GOT3 (cell line): ENCODE measurements around the gene THADA.

ENCODE experiments used
- DNase-seq: peaks from one replicate; lab custom pipeline; 2025; ENCODE audit warnings: mixed read lengths; lab: John Stamatoyannopoulos, UW

THADA gene

DNA sequence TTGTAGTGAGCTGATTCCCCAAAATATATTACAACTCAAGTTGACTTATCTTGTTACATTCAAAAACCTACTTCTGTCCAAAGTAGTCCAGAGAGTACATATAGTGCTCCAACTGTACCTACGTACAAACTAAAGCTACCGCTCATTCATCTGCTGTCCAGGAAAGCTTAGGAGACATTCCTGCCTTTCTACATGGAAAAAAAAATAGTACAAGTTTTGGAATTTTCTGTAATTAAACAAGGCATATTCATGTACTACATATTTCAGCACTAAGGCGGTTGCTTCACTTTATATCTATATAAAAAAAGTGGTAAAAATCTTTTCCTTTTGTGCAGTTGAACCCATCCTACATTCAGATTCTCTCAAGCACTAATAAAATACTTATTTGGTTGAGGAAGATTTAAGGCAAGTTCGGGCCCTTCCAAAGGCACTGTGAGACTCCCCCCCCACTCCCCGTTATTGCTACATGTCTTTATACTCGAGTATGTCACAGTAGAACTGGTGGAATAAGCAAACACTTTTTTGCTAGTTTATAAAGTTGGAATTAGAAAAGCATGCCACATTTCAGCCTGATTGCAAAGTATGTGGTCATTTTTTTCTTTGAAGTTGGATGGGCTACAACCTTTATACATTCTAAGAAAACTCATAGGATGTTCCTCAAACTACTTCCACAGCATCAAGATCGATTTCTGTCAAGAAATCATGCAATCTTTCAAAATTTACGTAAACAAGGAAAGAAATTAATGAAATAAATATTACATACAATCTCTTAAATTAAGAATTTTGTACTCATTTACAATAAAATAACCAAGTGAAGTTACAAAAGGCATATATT, 373.1 kb downstream of the THADA start:
- no peak for DNase-seq

DNA sequence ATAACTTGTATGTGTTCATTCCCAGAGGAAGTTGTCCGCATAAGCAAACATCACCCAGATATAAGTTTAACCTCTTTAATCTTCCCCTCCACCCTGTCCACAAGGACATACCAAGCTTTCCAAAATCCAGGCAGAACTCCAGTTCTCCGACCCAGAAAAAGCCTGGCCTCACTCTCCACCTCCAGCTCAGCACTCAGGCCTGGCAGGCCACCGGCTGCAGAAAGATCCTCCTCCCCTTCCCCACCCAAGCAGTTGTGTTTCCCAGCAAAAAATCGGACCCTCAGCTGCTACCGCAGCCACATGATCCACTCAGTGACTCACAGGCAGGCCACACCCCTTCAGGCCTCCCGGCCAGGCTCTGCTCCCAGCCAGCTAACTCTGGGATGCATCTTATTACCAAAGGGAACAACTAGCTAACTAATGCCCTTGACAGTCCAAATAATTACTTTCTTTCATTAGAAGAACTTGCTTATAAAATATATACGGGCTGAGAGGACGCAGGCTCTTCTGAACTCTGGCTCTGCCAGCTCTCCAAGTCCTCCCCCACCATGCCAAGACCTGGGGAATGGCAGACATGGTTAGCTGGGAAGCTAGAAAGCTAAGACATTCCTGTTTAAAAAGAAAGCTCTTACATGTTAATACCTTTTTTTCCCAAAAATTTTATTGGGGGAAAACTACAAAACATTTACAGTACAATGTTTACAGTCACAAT, 373.9 kb downstream of the THADA start:
- peak; percentile 46 for DNase-seq

DNA sequence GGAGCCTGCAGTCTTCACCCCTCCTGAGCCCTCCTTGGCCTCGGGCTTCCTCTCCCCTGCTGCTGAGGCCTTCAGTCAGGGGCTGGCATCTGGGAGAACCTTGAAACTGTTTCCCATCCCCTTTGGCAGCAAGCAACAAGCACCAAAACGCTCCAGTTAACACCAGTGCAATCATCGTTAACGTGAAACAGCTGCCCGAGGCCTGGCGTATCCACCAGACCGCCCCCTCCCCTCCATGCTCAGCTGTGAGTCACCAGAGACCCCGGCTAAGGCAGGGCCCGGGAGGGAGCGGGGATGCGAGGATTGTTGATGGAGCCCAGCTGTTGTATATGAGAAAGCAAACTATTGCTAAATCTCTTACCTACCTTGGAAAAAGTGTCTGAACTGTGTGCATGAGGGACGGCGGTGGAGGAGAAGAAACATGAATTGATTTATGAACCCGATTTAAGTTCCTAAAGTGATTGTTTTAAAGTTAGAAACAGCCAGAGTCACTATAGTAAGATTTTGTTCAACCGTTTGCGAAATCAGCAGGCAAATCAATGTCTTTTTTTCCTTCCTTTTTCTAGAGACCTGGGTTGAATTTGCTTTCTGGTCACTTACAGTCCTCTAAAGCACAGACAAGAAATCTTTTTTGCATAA, 374.6 kb downstream of the THADA start:
- DNase-seq: no peak

DNA sequence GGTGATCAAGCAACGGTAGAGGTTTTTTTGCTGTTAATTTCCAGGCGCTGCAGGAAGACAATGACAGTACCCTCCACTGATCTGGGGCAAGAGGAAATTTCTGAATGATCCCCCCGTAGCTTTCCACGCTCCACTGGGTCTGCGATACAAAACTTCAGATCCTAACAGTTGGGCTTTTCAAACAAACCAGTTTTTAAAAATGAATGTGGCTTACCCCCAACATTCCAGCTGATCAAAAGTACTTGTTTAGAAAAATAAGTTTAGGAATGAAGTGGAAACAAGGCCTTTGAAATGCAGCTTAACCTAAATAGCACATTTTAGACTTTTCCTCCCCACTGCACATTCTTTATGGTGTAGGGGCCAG, 375.1 kb downstream of the THADA start:
- no peak for DNase-seq

DNA sequence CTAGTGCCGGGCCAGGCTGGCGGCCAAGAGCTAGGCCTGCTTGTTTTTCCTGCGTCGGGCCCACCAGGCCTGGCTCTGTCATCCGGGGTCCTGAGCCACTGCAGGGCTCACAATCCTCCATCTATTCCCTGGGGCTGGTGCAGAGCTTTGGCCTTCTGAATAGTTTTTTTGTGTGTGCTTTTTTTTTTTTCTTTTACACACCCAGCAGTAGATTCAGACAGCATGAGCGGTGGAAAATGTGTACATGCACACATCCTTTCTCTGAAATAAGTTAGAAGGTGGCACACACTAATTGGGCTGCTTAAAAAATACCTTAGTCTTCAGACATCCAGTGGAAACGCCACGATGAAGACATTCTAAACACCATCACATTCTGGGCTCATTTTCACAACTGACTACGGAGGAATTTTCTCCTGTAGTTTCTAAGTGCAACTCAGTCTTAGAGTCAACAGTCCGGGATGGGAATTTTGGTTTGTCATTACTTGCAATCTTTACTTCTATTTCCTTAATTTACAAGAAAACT, 375.5 kb downstream of the THADA start:
- no peak for DNase-seq

DNA sequence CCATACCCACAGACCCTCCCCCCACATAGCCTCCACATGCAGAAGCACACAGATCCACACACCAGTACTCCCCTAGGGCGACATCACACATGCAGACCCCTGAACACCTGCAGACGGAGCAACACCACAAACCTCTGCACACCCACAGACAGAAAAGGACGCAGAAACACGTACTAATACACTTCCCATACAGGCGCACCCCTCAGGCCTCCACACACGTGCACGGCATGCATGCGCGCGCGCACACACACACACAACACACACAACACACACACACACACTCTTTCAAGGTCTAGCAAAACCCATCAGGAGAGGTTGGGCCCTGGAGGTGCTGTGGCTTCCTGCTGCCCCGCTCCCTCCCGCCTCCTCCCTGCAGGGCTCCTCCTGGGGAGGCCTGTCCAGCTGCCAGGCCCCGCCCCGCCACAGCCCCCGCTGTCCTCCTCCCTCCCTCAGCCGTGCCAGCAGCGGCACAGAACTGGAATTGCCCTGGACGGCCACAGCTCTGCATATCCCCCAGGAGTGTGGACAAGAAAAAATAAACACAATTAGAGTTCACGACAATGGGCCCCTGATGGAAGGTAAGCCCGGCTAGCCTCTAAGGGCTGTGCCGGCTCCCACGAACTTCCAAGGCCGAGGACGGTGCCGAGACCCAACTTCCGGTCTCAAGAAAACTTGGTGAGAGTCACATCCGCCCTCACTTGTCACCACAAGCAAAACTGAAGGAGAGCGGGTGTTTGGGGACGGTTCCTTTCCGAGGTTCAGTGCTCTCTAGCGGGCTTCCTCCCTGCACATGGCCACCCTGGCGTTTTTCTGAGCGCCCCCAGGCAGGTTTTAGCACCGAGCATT, 376.2 kb downstream of the THADA start:
- DNase-seq: peak; percentile 39

DNA sequence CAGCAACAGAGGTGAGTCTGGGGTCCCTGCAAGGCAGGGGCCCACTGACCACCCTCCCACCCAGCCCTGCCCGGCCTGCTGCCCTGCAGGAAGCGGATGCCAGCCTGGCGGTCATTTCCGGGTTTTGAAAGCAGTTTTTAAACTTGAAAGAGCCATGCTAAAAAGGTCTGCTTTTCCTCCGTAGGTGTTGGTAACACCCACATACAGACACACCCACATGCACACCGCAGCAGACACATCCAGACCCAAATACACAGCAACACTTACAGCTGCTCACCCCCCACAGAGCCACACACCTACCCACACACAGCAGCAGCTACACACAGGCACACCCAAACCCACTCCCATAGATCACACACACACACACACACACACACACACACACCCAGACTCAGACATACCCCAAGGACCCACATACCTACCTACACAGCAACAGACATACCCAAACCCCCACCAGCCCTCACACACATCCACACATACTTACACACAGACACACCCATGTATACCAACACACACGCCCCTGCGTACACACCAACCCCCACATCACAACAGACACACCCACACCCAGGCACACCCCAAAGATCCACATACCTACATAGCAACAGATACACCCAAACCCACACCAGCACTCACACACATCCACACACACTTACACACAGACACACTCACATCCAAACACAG, 377.0 kb downstream of the THADA start:
- DNase-seq: no peak

DNA sequence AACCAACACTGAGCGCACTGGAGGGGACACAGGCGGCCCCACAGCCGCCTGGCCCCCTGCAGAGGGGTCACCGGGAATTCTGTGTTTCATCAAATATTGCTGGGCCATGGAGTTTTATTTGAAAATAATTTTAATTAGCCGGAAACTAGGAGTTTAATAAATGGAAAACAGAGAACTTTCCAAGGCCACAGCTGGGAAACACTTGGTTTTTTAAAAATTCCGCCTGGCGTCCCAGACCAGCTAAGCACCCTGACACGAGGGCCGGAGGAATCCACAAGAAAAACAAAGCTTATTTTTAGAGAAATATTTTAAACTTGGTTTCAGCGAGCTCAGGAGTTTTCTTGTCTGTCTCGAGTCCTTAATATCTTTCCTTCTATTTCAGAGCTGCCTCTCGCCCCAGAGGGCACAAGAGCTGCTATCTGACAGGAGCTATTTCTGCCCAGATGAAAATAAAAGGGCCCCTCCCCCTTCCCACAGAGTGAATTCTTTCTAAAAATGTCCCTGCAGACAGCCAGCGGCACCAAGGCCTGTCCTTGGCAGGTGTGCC, 377.6 kb downstream of the THADA start:
- no peak for DNase-seq

DNA sequence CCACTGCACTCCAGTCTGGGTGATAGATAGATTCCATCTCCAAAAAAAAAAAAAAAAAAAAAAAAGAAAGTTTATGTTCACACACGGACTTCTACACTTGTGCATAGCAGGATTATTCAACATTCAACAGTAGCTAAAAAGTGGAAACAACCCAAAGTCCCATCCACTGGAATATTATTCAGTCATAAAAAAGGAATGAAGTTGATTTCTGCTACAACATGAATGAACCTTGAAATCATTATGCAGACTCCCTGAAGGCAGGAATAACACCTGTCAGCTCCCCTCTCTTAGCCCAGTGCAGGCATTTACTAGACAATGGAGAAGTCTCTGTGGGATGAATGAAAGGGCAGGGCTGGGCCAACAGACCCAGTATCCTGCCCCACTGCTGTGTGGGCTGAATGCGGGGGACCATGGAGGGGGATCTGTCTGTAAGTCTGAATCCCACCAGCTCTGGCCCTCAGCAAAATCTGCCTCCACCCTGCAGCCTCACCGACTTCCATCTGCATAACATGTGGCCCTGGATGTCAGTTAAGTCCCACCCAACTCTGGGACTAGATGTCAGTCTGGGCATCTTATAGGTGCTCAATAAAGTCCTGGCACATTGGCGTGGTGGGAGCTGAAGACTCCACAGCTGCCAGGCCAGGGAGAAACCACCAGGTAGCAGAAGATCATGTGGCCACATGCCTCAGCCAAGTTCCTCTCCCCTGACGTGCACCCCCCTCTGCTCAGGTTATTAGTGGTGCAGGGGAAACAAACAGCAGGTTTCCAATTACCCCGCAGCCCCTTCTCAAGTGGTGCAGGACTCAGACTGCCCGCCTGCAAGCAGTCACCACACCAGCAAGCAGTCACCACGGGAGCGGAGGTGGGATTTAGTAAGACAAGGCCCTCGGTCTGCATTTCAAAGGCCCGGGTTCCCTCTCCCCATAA, 378.3 kb downstream of the THADA start:
- DNase-seq: no peak

DNA sequence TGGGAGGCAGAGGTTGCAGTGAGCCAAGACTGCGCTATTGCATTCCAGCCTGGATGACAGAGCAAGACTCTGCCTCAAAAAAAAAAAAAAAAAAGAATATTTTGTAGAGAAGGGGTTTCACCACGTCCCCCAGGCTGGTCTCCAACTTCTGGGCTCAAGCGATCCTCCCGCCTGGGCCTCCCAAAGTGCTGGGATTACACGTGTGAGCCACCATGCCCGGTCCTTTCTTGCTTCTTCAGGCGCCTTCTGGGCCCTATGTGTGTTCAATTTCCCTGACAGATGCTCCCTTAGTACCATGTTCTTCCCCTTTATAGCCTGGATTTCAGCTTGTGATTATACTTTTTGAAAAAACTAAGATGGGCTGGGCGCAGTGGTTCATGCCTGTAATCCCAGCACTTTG, 379.2 kb downstream of the THADA start:
- DNase-seq: no peak

DNA sequence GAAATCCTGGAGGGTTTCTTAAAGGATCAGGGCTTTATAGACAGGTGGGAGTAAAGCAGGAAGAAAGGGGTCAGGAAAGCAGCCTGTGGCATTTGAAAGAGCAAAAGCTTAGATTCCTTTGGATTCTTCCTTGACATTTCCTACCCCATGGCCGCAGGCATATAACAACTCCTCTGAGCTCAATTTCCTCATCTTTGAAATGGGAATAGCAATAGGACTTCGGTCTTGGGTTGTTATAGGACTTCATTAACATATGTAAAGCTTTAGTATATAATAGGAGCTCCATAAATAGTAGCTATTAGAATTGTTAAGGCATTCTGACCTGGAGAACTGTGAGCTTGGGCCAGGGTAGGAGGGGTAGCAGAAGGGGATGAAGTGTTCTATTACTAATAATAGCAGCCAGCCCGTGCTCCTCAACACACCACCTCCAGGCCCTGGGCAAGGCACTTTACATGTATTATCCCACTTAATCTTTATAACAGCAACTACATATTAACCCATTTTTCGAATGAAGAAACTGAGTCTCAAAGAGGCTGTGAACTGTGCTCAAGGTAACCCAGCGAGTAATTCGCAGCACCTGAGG, 380.1 kb downstream of the THADA start:
- DNase-seq: no peak

DNA sequence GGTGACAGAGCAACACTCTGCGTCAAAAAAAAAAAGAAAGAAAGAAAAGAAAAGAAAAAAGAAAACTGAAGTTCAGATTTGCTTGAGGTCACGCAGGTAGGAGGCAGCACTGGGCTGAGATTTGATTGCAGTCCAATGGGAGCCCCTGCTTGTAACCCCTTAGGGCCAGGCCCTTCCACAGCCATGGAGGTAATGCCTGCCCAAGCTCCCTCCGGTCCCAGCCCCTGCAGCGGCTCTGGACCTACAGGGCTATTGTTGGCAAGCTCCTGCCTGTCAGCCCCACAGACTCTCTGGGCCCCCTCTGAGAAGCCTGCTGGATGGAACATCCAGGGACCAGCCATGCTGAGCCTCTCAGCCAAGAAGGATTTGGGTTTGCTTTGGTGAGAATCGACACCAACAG, 381.6 kb downstream of the THADA start:
- no peak for DNase-seq

DNA sequence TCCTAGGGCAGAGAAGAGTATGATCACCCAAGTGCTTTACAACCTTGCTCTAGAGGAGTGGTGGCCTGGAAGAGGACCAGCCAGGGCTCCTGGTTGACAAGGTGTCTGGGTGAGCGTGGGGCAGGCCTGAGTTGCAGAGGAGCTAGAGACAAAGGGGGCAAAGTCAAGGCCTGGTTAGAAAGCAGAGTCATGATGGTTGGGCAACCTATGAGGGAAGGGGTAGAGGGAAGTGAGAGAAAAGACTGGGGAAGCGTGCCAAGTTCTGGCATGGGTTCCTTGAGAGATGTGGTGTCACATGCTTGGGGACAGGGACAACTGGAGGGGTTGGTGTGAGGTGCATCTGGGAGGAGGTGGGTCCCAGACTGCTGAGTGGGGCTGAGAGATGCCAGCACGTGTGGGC, 382.9 kb downstream of the THADA start:
- no peak for DNase-seq

DNA sequence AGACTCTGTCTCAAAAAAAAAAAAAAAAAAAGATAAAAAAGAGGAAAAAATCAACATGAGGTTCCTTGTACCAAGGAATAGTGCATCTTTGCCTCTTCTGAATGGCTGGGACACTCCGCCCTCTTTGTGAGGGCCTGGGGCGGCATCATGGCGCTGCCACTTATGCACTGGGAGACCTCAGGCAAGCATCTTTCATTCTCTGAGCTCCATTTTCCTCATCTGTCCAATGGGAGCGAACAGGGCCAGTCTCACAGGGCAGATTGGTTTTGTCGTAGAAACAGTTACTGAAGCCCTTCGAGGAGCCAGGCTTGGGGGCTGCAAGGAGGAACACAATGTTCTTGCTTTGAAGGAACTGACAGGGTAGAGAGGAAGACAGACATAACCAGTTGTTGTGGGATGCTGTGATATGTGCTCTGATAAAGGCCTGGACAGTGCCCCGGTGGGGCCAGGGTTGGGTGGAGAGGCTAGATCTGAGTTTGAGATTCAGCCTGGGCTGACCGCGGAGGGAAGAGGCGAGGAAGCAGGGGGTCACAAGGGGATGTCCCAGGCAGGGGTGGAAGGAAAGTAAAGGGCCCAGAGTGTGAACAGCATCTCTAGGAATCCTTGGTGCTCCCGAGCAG, 383.5 kb downstream of the THADA start:
- DNase-seq: no peak

DNA sequence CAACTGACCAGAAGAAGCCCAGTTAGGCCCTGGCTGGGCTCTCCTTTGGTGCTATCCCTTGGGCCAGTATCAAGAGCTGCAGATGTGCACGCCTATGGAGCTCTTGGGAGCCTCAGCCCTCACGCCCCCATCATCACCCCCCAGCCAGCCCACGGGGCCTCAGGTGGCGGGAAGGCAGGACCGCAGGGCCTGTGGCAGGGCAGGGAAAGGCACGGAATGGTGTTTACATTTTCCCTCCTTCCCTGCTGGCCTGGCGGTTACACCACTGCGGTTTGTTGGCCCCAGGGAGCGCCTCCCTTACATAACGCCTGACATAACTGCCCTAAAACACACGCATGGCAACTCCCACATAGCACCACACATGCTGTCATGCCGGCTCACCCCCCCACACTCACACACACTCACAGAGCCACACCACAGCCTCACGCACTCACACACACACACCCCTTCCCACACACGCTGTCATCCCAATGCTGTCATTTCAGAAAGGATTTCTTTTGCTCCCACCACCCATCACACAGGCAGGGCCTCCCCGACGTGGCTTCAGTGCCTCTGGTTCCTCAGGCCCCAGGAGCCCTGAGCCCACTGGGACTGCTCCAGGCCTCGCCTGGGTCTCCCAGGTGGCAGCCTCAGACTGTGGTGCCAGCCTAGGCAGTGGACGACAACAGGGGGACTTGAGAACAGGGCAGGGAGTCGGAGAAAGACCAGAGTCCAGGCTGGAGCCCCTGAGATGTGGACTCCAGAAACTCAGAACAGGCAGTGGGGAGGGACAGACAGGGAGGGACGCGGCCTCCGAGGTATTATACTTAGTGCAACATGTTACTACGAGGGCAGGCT, 385.2 kb downstream of the THADA start:
- DNase-seq: peak; percentile 22

DNA sequence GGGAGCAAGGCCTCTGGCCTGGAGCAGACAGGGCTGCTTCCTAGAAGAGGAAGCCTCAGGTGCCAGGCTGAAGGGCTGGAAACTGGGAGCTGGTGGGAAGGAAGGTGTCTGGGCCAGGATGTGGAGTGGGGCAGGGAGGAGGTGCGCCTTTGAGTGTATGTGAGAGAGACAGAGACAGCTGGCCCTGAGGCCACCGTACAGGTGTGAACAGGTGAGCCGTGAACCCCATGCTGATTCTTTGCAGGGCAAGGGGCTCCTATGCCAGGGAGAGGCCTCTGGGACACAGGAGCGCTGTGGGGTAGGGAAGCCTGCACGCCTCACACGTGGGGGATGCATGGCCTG, 385.7 kb downstream of the THADA start:
- DNase-seq: no peak

DNA sequence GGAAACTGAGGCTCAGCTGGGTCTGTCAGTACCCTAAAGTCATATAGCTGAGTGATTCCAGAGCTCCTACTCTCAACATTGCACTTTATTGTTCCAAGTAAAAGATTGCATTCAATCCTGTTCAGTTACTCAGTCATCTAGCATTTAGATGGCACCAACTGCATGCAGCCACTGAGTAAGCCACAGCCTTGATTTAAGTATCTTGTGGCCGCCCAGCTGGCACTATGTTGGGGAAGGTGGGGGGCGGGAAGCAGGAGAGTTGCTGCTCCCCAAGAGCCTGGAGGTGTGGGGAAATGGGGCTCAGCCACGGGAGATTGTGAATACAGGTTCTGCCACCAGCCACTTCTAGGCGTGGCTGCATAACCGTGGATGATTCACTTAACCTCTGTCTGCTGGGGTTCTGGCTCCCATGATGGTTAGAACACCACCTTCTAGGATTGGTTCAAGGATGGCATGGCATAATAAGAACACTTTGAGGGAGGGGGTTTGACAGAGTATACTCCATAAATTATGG, 386.6 kb downstream of the THADA start:
- no peak for DNase-seq
